GM12872 (cell line): ENCODE measurements around the gene GOLPH3L.

ENCODE experiments used
- TF ChIP-seq, protein P1 (sequence below): IDR thresholded peaks from 3 replicates; pipeline ENCODE4 v1.5.1; 2011; ENCODE audit warnings: low read depth, mild to moderate bottlenecking, low read length, moderate library complexity; ENCODE audit not compliant: insufficient read depth

GOLPH3L gene

DNA sequence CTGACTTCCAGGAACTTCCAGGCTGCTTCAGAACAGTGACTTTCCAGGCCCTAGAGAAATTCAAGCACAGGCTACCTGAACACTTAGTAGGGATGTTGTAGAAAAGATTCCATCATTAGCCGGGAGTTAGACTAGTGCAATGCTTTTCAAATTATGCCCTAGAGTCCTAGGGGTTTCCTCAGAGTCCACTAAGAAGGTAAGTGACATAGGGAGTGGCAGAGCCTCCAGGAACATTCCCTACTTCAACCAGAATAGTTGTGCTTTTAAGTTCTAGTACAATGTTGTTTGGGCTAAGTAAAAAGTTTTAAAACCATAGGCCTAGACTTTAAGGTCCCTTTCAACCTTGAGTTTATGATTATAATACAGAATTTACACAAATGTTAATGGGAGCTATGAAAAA lies 9.1 kb upstream of the GOLPH3L start:
- TF ChIP-seq, protein P1, sequence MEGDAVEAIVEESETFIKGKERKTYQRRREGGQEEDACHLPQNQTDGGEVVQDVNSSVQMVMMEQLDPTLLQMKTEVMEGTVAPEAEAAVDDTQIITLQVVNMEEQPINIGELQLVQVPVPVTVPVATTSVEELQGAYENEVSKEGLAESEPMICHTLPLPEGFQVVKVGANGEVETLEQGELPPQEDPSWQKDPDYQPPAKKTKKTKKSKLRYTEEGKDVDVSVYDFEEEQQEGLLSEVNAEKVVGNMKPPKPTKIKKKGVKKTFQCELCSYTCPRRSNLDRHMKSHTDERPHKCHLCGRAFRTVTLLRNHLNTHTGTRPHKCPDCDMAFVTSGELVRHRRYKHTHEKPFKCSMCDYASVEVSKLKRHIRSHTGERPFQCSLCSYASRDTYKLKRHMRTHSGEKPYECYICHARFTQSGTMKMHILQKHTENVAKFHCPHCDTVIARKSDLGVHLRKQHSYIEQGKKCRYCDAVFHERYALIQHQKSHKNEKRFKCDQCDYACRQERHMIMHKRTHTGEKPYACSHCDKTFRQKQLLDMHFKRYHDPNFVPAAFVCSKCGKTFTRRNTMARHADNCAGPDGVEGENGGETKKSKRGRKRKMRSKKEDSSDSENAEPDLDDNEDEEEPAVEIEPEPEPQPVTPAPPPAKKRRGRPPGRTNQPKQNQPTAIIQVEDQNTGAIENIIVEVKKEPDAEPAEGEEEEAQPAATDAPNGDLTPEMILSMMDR: no peak

DNA sequence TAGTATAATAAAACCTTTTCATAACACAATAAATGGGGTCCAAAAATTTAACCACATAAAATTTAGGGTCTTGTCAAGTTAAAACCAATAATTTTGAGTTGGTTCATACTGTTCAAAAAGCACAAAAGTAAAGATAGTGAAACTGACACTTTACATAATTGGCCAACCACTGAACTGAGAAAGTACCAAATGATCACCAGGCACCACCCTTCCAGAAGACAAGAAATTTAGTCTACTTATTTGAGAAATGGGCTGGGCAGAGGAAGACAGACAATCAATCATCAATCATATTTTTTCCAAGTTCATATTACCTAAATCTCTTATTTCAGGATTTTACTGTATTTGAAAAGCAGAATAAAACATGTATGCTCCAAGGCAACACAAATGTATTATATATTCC lies 6.5 kb upstream of the GOLPH3L start:
- TF ChIP-seq, protein P1: no peak

DNA sequence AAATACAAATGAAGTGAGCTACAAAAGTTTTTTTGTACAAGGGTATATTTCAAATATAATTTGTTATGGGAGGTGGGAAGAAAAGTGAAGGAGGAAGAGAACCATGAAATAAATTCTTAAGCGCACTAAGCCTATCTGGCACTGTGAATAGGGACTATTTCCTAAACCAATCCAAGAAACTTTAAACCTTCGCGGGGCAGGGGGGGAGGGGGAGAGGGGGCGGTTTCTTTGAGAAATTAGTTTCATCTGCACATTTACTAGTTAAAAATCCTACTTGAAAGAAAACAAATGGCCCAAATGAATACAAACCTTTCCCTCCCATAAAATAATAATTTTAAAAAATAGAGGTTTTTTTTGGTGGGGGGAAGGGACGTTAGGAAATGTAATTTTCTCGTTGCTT lies 364 bp downstream of the GOLPH3L start:
- TF ChIP-seq, protein P1: no peak

DNA sequence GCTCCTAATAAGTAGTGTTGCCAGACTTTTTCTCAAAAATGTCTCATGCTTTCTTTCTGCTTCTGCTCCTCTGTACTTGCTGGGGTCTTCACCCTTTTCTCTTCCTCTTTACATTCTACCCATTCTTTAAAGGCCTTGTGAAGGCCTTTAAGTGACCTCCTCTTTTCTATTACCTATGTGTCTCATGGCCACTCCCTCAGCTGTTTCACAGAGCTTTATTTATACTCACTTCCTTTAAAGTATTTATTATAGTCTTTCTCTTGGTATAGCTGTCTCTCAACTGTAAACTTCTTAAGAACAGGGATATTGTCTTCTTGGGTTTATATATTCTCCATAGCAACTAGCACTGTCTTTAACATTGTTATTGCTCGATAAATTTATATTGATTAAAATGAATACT lies 792 bp downstream of the GOLPH3L start:
- TF ChIP-seq, protein P1: no peak

DNA sequence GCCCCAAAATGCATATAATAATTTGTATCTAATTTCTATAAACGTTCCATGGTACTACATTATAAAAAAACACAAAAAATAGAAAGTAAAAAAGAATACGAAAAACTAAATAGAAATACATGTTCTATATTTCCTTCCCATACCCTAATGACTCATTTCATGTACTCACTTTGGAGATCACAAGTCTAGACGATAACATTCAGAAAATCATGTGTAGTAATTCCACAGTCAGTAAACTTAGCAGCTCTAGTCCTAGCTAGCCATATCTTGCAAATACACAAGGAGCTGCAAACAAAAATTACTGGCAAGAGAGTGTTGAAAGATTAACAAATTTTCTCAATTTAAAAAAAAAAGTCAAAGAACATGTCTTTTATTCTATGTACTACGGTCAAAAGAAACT lies 1.4 kb downstream of the GOLPH3L start:
- TF ChIP-seq, protein P1: no peak

DNA sequence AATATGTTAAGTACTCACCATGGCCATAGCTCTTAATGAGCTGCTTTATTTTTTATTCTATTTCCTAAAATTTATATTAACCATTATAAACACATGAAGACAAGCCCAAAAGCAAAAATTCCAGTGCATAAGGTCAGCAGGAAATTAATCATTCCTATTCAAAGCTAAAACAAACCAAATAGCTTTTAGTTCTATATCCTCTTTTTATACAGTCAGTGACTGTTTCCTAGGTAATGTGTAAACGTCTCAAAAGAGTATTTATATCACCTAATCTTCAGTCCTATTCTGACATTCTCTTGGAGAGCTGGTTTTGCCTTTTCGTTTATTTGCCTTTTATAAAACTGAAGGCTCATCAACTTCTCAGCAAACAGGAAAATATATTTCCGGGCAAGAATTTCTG lies 4.2 kb downstream of the GOLPH3L start:
- TF ChIP-seq, protein P1: no peak

DNA sequence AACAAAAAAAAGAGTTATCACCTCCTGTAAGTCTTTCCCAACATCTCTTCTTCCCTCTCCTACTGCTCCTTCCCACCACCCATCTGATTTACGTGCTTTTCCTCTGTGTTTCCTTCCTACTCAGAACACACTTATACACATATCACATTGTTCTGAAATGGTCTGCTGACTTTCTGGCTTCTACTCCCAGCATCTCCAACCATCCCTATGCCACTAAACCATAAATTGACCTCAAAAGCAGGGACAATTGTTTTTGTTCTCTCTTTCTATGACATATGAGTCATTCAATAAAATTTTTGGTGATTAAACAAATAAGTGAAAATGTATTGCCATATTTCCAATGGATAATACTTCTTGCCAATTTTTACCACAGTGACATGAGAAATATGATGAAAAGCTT lies 8.2 kb downstream of the GOLPH3L start:
- TF ChIP-seq, protein P1: no peak

DNA sequence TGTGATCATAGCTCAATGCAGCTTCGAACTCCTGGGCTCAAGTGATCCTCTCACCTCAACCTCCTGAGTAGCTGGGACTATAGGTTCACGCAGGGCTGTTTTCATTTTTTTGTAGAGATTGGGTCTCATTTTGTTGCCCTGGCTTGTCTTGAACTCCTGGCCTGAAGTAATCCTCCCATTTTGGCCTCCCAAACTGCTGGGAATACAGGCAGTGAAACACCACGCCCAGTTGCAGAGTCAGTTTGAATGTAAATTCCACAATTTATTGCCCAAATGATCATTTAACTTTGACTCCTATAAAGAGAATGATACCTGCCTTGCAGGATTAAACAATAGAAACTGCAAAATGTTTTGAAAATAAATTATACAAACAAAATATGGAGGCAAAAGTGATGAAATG lies 10.7 kb downstream of the GOLPH3L start:
- TF ChIP-seq, protein P1: no peak
